Inflammatory macrophage treated with lipopolysaccharide for 4 hours (primary cell): ENCODE measurements around the gene THRA.

ENCODE experiments used
- DNase-seq: peaks from one replicate; pipeline ENCODE4 v3.0.0-alpha.2; 2020

Gene THRA

GRCh38 chr17:40062329-40063186, at the start of gene THRA:
Gene THRA (plus strand): TSS chr17:40062965. CDS start chr17:40074489, 11,524 bp downstream.
- peak; percentile 54 for DNase-seq

GRCh38 chr17:40014375-40014980, 48.3 kb upstream of the THRA start:
- DNase-seq: peak; percentile 28

GRCh38 chr17:40015005-40015997, 47.5 kb upstream of the THRA start, which contains the start of gene CSF3:
Gene CSF3 (plus strand): TSS chr17:40015440. CDS start chr17:40015475, 35 bp downstream.
- peak; percentile 84 for DNase-seq

- peak; percentile 10 for DNase-seq
Measured at GRCh38 chr17:40015998-40016985, 46.5 kb upstream of the THRA start.

- no peak for DNase-seq
Measured at GRCh38 chr17:40017422-40018080, 45.2 kb upstream of the THRA start.

GRCh38 chr17:40018211-40019121, 44.3 kb upstream of the THRA start:
- no peak for DNase-seq

GRCh38 chr17:40019140-40019991, 43.4 kb upstream of the THRA start:
- DNase-seq: no peak

GRCh38 chr17:40020146-40020545, 42.6 kb upstream of the THRA start:
- no peak for DNase-seq

GRCh38 chr17:40021451-40021971, 41.3 kb upstream of the THRA start:
- no peak for DNase-seq

- no peak for DNase-seq
Measured at GRCh38 chr17:40022497-40022896, 40.3 kb upstream of the THRA start.

- no peak for DNase-seq
Measured at GRCh38 chr17:40022961-40023541, 39.7 kb upstream of the THRA start.

GRCh38 chr17:40023590-40024292, 39.0 kb upstream of the THRA start:
- DNase-seq: no peak

GRCh38 chr17:40024901-40025300, 37.9 kb upstream of the THRA start:
- DNase-seq: no peak

GRCh38 chr17:40025559-40025958, 37.2 kb upstream of the THRA start:
- DNase-seq: no peak

- no peak for DNase-seq
Measured at GRCh38 chr17:40025991-40026815, 36.6 kb upstream of the THRA start.

- DNase-seq: peak; percentile 75
Measured at GRCh38 chr17:40026816-40027613, 35.8 kb upstream of the THRA start.
